HEK293 (cell line): ENCODE data around the gene BCL2.

ENCODE experiments used
- CTCF ChIA-PET: fragments of 350-600 bp; formaldehyde crosslinking; extraction: SDS; loops from one replicate; lab custom pipeline; 2021; ENCODE audit warnings: antibody characterized with exemption; lab: Yijun Ruan, JAX
- POLR2A ChIA-PET: fragments of 300-600 bp; formaldehyde crosslinking; extraction: SDS; loops from one replicate; lab custom pipeline; 2020; ENCODE audit warnings: antibody characterized with exemption, inconsistent platforms; lab: Yijun Ruan, JAX
- H3K27ac ChIP-seq: fragments of 200-500 bp; sonication (Bioruptor generic); 2 replicates; pipeline ENCODE4 v1.5.1; 2014; ENCODE audit warnings: low read depth, low read length, control low read depth, inconsistent platforms; ENCODE audit errors: extremely low read depth
- H3K36me3 ChIP-seq, 2 experiments: fragments of 200-500 bp in 1 of 2; sonication (Bioruptor generic) in 1 of 2; 1 replicate in 1 of 2; 2 replicates in 1 of 2; pipeline ENCODE4 v1.5.1; 2014 to 2017; ENCODE audit warnings: inconsistent platforms in 2 of 2, low read length in 2 of 2; ENCODE audit not compliant: control insufficient read depth in 2 of 2, insufficient read depth in 1 of 2
- H3K4me1 ChIP-seq: fragments of 200-500 bp; sonication (Bioruptor generic); 2 replicates; pipeline ENCODE4 v1.5.1; 2014; ENCODE audit warnings: mild to moderate bottlenecking, low read length, inconsistent platforms; ENCODE audit not compliant: control insufficient read depth, insufficient read depth
- H3K4me3 ChIP-seq: 2 replicates; pipeline ENCODE4 v1.5.1; 2011; ENCODE audit warnings: low read depth, mild to moderate bottlenecking, control low read depth, low read length, moderate library complexity
- H3K9me3 ChIP-seq: fragments of 200-500 bp; sonication (Bioruptor generic); 2 replicates; pipeline ENCODE4 v1.5.1; 2014; ENCODE audit warnings: low read depth, low read length, inconsistent platforms; ENCODE audit not compliant: control insufficient read depth, insufficient read depth
- BCL6B ChIP-seq: fragments of 450-650 bp; formaldehyde crosslinking; IDR thresholded peaks from 2 replicates; pipeline ENCODE4 v1.5.1; 2017; ENCODE audit warnings: missing biosample characterization, missing genetic modification characterization
- FEZF1 ChIP-seq: fragments of 450-650 bp; formaldehyde crosslinking; IDR thresholded peaks from 2 replicates; pipeline ENCODE4 v1.5.1; 2016; ENCODE audit warnings: missing biosample characterization, missing genetic modification characterization
- GLIS2 ChIP-seq: fragments of 450-650 bp; formaldehyde crosslinking; IDR thresholded peaks from 2 replicates; pipeline ENCODE4 v1.5.1; 2016; ENCODE audit warnings: missing biosample characterization, missing genetic modification characterization
- PRDM1 ChIP-seq: fragments of 450-650 bp; formaldehyde crosslinking; IDR thresholded peaks from 2 replicates; pipeline ENCODE4; 2016; ENCODE audit warnings: missing biosample characterization, missing genetic modification characterization
- SETDB1 ChIP-seq: IDR thresholded peaks from one replicate; pipeline ENCODE4 v1.6.1; 2017; ENCODE audit warnings: mild to moderate bottlenecking, low read length, moderate library complexity, mixed read lengths; ENCODE audit not compliant: insufficient read length
- ZBTB1 ChIP-seq: fragments of 450-650 bp; formaldehyde crosslinking; IDR thresholded peaks from 2 replicates; pipeline ENCODE4 v1.5.1; 2016; ENCODE audit warnings: missing biosample characterization, missing genetic modification characterization
- ZNF114 ChIP-seq: fragments of 450-650 bp; formaldehyde crosslinking; IDR thresholded peaks from 2 replicates; pipeline ENCODE4 v1.5.0; 2017; ENCODE audit warnings: missing biosample characterization, missing genetic modification characterization
- ZNF132 ChIP-seq: fragments of 450-650 bp; formaldehyde crosslinking; IDR thresholded peaks from 2 replicates; pipeline ENCODE4 v1.5.1; 2017; ENCODE audit warnings: missing biosample characterization, missing genetic modification characterization, borderline replicate concordance
- ZNF133 ChIP-seq: fragments of 450-650 bp; formaldehyde crosslinking; IDR thresholded peaks from 2 replicates; pipeline ENCODE4 v1.5.1; 2016; ENCODE audit warnings: missing biosample characterization, missing genetic modification characterization
- ZNF140 ChIP-seq: fragments of 450-650 bp; formaldehyde crosslinking; IDR thresholded peaks from 2 replicates; pipeline ENCODE4 v1.5.1; 2016; ENCODE audit warnings: missing biosample characterization, missing genetic modification characterization
- ZNF155 ChIP-seq: fragments of 450-650 bp; formaldehyde crosslinking; IDR thresholded peaks from 2 replicates; pipeline ENCODE4 v1.5.1; 2016; ENCODE audit warnings: missing biosample characterization, missing genetic modification characterization
- ZNF248 ChIP-seq: fragments of 450-650 bp; formaldehyde crosslinking; IDR thresholded peaks from 2 replicates; pipeline ENCODE4 v1.5.1; 2017; ENCODE audit warnings: missing biosample characterization, missing genetic modification characterization
- ZNF280C ChIP-seq: fragments of 450-650 bp; formaldehyde crosslinking; IDR thresholded peaks from 2 replicates; pipeline ENCODE4 v1.5.1; 2016; ENCODE audit warnings: missing biosample characterization, missing genetic modification characterization
- ZNF292 ChIP-seq: fragments of 450-650 bp; formaldehyde crosslinking; IDR thresholded peaks from 2 replicates; pipeline ENCODE4 v1.5.1; 2016; ENCODE audit warnings: low read depth, missing biosample characterization, missing genetic modification characterization, borderline replicate concordance
- ZNF354C ChIP-seq: fragments of 450-650 bp; formaldehyde crosslinking; IDR thresholded peaks from 2 replicates; pipeline ENCODE4 v1.5.1; 2016; ENCODE audit warnings: missing biosample characterization, missing genetic modification characterization, low read depth, borderline replicate concordance
- ZNF37A ChIP-seq: fragments of 450-650 bp; IDR thresholded peaks from 2 replicates; pipeline ENCODE4 v1.5.1; 2018; ENCODE audit warnings: missing biosample characterization, missing genetic modification characterization
- ZNF426 ChIP-seq: fragments of 450-650 bp; formaldehyde crosslinking; IDR thresholded peaks from 2 replicates; pipeline ENCODE4 v1.5.1; 2017; ENCODE audit warnings: missing biosample characterization, missing genetic modification characterization, mild to moderate bottlenecking, inconsistent platforms, moderate library complexity
- ZNF433 ChIP-seq: fragments of 450-650 bp; formaldehyde crosslinking; IDR thresholded peaks from 2 replicates; pipeline ENCODE4 v1.5.1; 2016; ENCODE audit warnings: missing biosample characterization, missing genetic modification characterization, low read depth
- ZNF561 ChIP-seq: fragments of 450-650 bp; IDR thresholded peaks from 2 replicates; pipeline ENCODE4 v1.5.1; 2018; ENCODE audit warnings: missing biosample characterization, missing genetic modification characterization, borderline replicate concordance
- ZNF626 ChIP-seq: fragments of 450-650 bp; sonication (Bioruptor Pico); formaldehyde crosslinking; IDR thresholded peaks from 2 replicates; pipeline ENCODE4 v1.5.1; 2018; ENCODE audit warnings: missing biosample characterization, missing genetic modification characterization, inconsistent platforms
- ZNF692 ChIP-seq: fragments of 450-650 bp; formaldehyde crosslinking; IDR thresholded peaks from 2 replicates; pipeline ENCODE4 v1.5.1; 2016; ENCODE audit warnings: missing biosample characterization, missing genetic modification characterization
- TF ChIP-seq, protein P1 (sequence below): fragments of 450-650 bp; formaldehyde crosslinking; IDR thresholded peaks from 2 replicates; pipeline ENCODE4 v1.5.1; 2016; ENCODE audit warnings: missing biosample characterization, missing genetic modification characterization

The BCL2 gene

DNA sequence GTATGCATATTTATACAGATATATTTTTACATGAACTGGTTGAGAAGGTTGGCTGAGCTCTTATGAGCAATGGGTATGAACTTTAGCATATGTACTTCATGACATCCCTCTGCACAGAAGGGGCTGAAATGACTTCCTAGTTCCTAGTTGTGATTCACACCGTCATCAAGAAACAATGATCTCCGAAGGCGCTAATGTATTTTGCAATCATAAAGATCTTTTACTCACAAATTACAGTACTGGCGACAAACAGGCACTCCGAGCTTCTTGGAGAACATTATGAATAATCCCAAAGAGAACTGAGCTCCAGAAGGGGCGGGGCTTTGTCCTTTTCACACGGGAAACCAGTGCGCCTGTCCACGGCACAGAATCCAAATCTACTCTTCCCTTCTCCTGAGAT, 18.1 kb downstream of the BCL2 start:
- ChIA-PET CTCF (interaction anchor here (0.8 to 1.2 kb wide), 2 partner anchors 17 to 138 kb away, joined by 3 to 4 read pairs; no protein-coding TSS in a partner anchor), POLR2A (no interaction called here)
- no peak overlapping the region for H3K27ac ChIP-seq
- peaks cover 14% of the 10 kb centered on the region for H3K4me1 ChIP-seq
- no peaks in the 10 kb centered on the region for H3K9me3 ChIP-seq
- no peaks in the 10 kb centered on the region for H3K36me3 ChIP-seq
- TF ChIP-seq ZNF280C (tag by site-specific recombination) (no peak), ZNF561 (no peak), ZNF155 (tag by site-specific recombination) (no peak), ZNF626 (tag by site-specific recombination) (no peak), SETDB1 (no peak), ZNF292 (tag by site-specific recombination) (no peak), ZNF132 (tag by site-specific recombination) (no peak), PRDM1 (tag by site-specific recombination) (no peak), ZNF37A (tag by site-specific recombination) (no peak), ZNF433 (tag by site-specific recombination) (no peak), ZNF354C (tag by site-specific recombination) (no peak), FEZF1 (tag by site-specific recombination) (no peak), ZNF426 (tag by site-specific recombination) (no peak), ZNF692 (tag by site-specific recombination) (no peak)
- TF ChIP-seq, protein P1, sequence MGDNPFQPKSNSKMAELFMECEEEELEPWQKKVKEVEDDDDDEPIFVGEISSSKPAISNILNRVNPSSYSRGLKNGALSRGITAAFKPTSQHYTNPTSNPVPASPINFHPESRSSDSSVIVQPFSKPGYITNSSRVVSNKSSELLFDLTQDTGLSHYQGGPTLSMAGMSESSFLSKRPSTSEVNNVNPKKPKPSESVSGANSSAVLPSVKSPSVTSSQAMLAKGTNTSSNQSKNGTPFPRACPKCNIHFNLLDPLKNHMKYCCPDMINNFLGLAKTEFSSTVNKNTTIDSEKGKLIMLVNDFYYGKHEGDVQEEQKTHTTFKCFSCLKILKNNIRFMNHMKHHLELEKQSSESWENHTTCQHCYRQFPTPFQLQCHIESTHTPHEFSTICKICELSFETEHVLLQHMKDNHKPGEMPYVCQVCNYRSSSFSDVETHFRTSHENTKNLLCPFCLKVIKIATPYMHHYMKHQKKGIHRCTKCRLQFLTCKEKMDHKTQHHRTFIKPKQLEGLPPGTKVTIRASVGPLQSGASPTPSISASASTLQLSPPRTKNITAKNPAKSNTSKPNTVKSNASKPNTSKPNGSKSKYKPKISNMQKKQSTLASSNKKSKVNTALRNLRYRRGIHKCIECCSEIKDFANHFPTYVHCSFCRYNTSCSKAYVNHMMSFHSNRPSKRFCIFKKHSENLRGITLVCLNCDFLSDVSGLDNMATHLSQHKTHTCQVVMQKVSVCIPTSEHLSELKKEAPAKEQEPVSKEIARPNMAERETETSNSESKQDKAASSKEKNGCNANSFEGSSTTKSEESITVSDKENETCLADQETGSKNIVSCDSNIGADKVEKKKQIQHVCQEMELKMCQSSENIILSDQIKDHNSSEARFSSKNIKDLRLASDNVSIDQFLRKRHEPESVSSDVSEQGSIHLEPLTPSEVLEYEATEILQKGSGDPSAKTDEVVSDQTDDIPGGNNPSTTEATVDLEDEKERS (tag by site-specific recombination) = no peak
- H3K4me3 ChIP-seq = no peak overlapping the region

- TF ChIP-seq ZNF133 (tag by site-specific recombination) (no peak), GLIS2 (no peak), BCL6B (tag by site-specific recombination) (no peak), ZBTB1 (tag by site-specific recombination) (no peak), ZNF114 (tag by site-specific recombination) (no peak), ZNF140 (tag by site-specific recombination) (no peak), ZNF248 (tag by site-specific recombination) (no peak)
- TF ChIP-seq, all 188 proteins: peak for 0
- ChIA-PET CTCF (interaction anchor here (0.7 to 1.0 kb wide), 3 partner anchors 43 to 715 kb away, joined by 3 to 4 read pairs (median 3); no protein-coding TSS in a partner anchor), POLR2A (no interaction called here)
- Histone ChIP-seq H3K9me3 (no peaks in the 10 kb centered on the region), H3K36me3 (no peaks in the 10 kb centered on the region), H3K4me3 (no peak overlapping the region), H3K27ac (no peak overlapping the region), H3K4me1 (peaks cover 14% of the 10 kb centered on the region)
Observed at GRCh38 chr18:63299837-63300745, 19.5 kb downstream of the BCL2 start.
